Measurements from ENCODE around the gene ZSCAN20. TPM values are rescaled to one million over a fixed set of nuclear protein-coding genes. Genes with fewer than 3 reads are reported as not detected.
A peak's percentile ranks its signal among the peaks of the same experiment; 100 is the strongest.

ZSCAN20 gene
- total RNA-seq, 1 donor from 2014 or later = 14.8 TPM

- peak; percentile 91 for DNase-seq (ENCODE audit: low spot score)
- Mint-ChIP-seq H3K36me3 (no peaks in the 10 kb centered on the region), H3K9me3 (no peaks in the 10 kb centered on the region), H3K27me3 (ENCODE audit: insufficient read depth, low read depth) (no peaks in the 10 kb centered on the region), H3K4me1 (peaks cover 33% of the 10 kb centered on the region), H3K4me3 (peak overlapping the region; percentile 37), H3K27ac (no peak overlapping the region)
- Histone ChIP-seq H3K9ac (no peak overlapping the region), H3K4me3 (no peak overlapping the region), H3K27ac (no peak overlapping the region), H3K9me3 (ENCODE audit: low read depth) (no peaks in the 10 kb centered on the region), H3K27me3 (no peaks in the 10 kb centered on the region), H4K20me1 (ENCODE audit: low read depth) (no peaks in the 10 kb centered on the region), H3K79me2 (ENCODE audit: low read depth) (peaks cover 10% of the 10 kb centered on the region), H2AFZ (replicated peaks) (peak overlapping the region; percentile 95), H3K36me3 (no peaks in the 10 kb centered on the region), H3K4me1 (peaks cover 20% of the 10 kb centered on the region), H3F3A (ENCODE audit: low read depth) (peaks cover 4% of the 10 kb centered on the region), H3K4me2 (no peak overlapping the region)
- TF ChIP-seq EZH2 (IDR thresholded peaks at IDR 0.05) (no peak), EZH2phosphoT487 (IDR thresholded peaks at IDR 0.05) (no peak)
- TF ChIP-seq, protein P1, sequence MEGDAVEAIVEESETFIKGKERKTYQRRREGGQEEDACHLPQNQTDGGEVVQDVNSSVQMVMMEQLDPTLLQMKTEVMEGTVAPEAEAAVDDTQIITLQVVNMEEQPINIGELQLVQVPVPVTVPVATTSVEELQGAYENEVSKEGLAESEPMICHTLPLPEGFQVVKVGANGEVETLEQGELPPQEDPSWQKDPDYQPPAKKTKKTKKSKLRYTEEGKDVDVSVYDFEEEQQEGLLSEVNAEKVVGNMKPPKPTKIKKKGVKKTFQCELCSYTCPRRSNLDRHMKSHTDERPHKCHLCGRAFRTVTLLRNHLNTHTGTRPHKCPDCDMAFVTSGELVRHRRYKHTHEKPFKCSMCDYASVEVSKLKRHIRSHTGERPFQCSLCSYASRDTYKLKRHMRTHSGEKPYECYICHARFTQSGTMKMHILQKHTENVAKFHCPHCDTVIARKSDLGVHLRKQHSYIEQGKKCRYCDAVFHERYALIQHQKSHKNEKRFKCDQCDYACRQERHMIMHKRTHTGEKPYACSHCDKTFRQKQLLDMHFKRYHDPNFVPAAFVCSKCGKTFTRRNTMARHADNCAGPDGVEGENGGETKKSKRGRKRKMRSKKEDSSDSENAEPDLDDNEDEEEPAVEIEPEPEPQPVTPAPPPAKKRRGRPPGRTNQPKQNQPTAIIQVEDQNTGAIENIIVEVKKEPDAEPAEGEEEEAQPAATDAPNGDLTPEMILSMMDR (IDR thresholded peaks at IDR 0.05) = peak; percentile 80
These were observed 1.9 kb upstream of the ZSCAN20 start for GRCh38 chr1:33470495-33471012.

- H3K4me3 Mint-ChIP-seq = no peak overlapping the region
- peaks cover 20% of the 10 kb centered on the region for H3K4me1 ChIP-seq
- H3K9ac ChIP-seq = no peak overlapping the region
- H3K27ac Mint-ChIP-seq = no peak overlapping the region
- no peak overlapping the region for H3K27ac ChIP-seq
- H3K27me3 ChIP-seq = no peaks in the 10 kb centered on the region
- peak overlapping the region; percentile 72 for H3K4me2 ChIP-seq
- H4K20me1 ChIP-seq (ENCODE audit: low read depth) = no peaks in the 10 kb centered on the region
- peaks cover 33% of the 10 kb centered on the region for H3K4me1 Mint-ChIP-seq
- H3K9me3 Mint-ChIP-seq = no peaks in the 10 kb centered on the region
- peaks cover 10% of the 10 kb centered on the region for H3K79me2 ChIP-seq (ENCODE audit: low read depth)
- H3K36me3 Mint-ChIP-seq = no peaks in the 10 kb centered on the region
- no peaks in the 10 kb centered on the region for H3K36me3 ChIP-seq
- H3K4me3 ChIP-seq = no peak overlapping the region
- no peak overlapping the region for H2AFZ ChIP-seq (replicated peaks)
- H3K9me3 ChIP-seq (ENCODE audit: low read depth) = no peaks in the 10 kb centered on the region
- TF ChIP-seq EZH2 (IDR thresholded peaks at IDR 0.05) (no peak), EZH2phosphoT487 (IDR thresholded peaks at IDR 0.05) (no peak)
- TF ChIP-seq, protein P1 (IDR thresholded peaks at IDR 0.05) = no peak
- H3K27me3 Mint-ChIP-seq (ENCODE audit: insufficient read depth, low read depth) = no peaks in the 10 kb centered on the region
- peaks cover 4% of the 10 kb centered on the region for H3F3A ChIP-seq (ENCODE audit: low read depth)
- no peak for DNase-seq (ENCODE audit: low spot score)
These were observed 1.0 kb upstream of the ZSCAN20 start for GRCh38 chr1:33471416-33471815.

DNA sequence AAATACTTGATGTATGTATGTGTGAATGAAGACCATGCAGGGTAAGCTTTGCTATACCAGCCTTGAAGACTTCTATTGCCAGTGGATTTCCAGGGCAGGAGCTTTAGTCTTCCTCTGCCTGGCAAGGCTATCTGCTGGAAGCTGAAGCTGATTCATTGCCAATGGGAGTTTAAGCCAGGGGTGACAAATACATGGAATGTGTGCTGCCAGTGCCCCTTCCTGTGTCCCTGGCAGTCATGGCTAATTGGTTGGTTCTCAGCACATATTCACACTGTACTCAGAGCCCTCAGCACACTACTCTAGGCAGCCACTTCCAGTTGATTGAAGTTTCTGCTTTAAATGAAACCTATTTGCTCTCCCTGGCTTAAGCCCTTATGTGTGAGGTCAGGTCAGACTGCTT lies 1.5 kb downstream of the ZSCAN20 start:
- Mint-ChIP-seq H3K27ac (no peak overlapping the region), H3K9me3 (no peaks in the 10 kb centered on the region), H3K4me3 (peak overlapping the region; percentile 91), H3K27me3 (ENCODE audit: insufficient read depth, low read depth) (no peaks in the 10 kb centered on the region), H3K36me3 (peaks cover 2% of the 10 kb centered on the region), H3K4me1 (peaks cover 30% of the 10 kb centered on the region)
- Histone ChIP-seq H3F3A (ENCODE audit: low read depth) (peaks cover 4% of the 10 kb centered on the region), H3K4me2 (no peak overlapping the region), H3K9me3 (ENCODE audit: low read depth) (no peaks in the 10 kb centered on the region), H3K9ac (no peak overlapping the region), H3K4me3 (no peak overlapping the region), H3K27me3 (no peaks in the 10 kb centered on the region), H3K4me1 (peaks cover 20% of the 10 kb centered on the region), H4K20me1 (ENCODE audit: low read depth) (no peaks in the 10 kb centered on the region), H3K79me2 (ENCODE audit: low read depth) (peaks cover 10% of the 10 kb centered on the region), H3K27ac (no peak overlapping the region), H2AFZ (replicated peaks) (no peak overlapping the region), H3K36me3 (no peaks in the 10 kb centered on the region)
- TF ChIP-seq, protein P1 (IDR thresholded peaks at IDR 0.05) = no peak
- TF ChIP-seq EZH2 (IDR thresholded peaks at IDR 0.05) (no peak), EZH2phosphoT487 (IDR thresholded peaks at IDR 0.05) (no peak)
- DNase-seq (ENCODE audit: low spot score) = no peak
